ENCODE measurements around the gene SDK1. TPM values are rescaled to one million over a fixed set of nuclear protein-coding genes. Genes with fewer than 3 reads are reported as not detected.

SDK1 gene
- total RNA-seq, 1 experiment from 2014 or later: 9.3 TPM

DNA sequence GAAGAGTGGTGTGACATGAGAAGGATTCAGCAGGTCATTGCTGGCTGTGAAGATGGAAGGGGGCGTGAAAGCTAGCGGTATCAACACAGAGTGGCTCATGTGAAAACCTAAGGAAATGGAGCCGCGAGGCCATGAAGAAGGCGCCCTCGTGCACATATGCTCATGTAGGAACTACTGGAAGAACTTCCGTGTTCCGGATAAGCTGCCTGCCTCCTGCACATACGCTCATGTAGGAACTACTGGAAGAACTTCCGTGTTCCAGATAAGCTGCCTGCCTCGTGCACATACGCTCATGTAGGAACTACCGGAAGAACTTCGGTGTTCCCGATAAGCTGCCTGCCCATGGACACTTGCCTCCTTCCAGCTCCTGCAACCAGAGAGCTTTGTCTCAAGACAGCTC is 179.1 kb downstream of the SDK1 start:
- ChIA-PET POLR2A (no interaction called here), CTCF (interaction anchor here (0.7 to 1.5 kb wide), 3 partner anchors 9 to 352 kb away, joined by 3 to 5 read pairs (median 3); no protein-coding TSS in a partner anchor)
- no peak for DNase-seq (ENCODE audit: low spot score)
- TF ChIP-seq NFYB (CRISPR knock-in tag; conservative IDR thresholded peaks at IDR 0.05; ENCODE audit: low read depth) (no peak), ZNF219 (CRISPR knock-in tag; IDR thresholded peaks at IDR 0.05; ENCODE audit: borderline replicate concordance) (no peak), HMGA2 (CRISPR knock-in tag; IDR thresholded peaks at IDR 0.05) (no peak), TP53 (CRISPR knock-in tag; IDR thresholded peaks at IDR 0.05) (no peak), MYBL2 (CRISPR knock-in tag; IDR thresholded peaks at IDR 0.05) (no peak), ELF4 (CRISPR knock-in tag; IDR thresholded peaks at IDR 0.05; ENCODE audit: low read depth) (no peak), NFATC4 (CRISPR knock-in tag; IDR thresholded peaks at IDR 0.05) (no peak), ZNF232 (CRISPR knock-in tag; IDR thresholded peaks at IDR 0.05) (no peak), OVOL2 (CRISPR knock-in tag; IDR thresholded peaks at IDR 0.05; ENCODE audit: borderline replicate concordance) (no peak)
- TF ChIP-seq, protein P1, sequence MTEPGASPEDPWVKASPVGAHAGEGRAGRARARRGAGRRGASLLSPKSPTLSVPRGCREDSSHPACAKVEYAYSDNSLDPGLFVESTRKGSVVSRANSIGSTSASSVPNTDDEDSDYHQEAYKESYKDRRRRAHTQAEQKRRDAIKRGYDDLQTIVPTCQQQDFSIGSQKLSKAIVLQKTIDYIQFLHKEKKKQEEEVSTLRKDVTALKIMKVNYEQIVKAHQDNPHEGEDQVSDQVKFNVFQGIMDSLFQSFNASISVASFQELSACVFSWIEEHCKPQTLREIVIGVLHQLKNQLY (CRISPR knock-in tag; IDR thresholded peaks at IDR 0.05): no peak
- TF ChIP-seq, protein P2, sequence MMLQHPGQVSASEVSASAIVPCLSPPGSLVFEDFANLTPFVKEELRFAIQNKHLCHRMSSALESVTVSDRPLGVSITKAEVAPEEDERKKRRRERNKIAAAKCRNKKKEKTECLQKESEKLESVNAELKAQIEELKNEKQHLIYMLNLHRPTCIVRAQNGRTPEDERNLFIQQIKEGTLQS (CRISPR knock-in tag; conservative IDR thresholded peaks at IDR 0.05): no peak
- TF ChIP-seq, protein P3, sequence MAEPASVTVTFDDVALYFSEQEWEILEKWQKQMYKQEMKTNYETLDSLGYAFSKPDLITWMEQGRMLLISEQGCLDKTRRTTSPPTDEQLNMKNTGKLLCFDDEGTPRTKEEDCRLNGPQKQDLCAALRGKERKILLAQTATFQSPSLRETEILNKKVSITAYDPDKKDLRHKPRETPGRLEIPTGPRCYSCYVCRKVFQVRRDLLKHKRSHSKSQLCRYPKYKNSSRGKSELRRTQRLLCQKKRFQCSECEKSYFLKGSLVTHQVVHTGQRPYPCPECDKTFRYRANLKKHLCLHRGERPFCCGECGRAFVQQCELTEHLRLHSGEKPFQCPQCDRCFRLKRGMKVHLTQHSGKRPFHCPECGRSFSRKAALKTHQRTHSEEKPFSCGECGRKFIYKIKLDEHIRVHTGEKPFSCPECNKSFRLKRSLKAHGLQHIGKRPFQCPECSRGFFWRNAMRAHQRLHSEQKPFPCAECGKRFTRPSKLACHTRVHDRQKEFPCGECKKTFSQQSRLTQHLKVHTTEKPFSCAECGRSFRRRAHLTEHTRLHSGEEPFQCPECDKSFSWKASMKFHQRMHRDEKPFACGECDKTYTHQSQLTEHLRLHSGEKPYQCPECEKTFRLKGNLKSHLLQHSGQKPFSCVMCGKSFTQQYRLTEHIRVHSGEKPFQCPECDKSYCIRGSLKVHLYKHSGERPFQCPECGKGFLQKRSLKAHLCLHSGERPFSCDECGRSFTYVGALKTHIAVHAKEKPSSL (CRISPR knock-in tag; conservative IDR thresholded peaks at IDR 0.05): no peak
- TF ChIP-seq, protein P4, sequence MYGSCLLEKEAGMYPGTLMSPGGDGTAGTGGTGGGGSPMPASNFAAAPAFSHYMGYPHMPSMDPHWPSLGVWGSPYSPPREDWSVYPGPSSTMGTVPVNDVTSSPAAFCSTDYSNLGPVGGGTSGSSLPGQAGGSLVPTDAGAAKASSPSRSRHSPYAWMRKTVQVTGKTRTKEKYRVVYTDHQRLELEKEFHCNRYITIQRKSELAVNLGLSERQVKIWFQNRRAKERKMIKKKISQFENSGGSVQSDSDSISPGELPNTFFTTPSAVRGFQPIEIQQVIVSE (CRISPR knock-in tag; IDR thresholded peaks at IDR 0.05; ENCODE audit: borderline replicate concordance): no peak
- TF ChIP-seq, protein P5, sequence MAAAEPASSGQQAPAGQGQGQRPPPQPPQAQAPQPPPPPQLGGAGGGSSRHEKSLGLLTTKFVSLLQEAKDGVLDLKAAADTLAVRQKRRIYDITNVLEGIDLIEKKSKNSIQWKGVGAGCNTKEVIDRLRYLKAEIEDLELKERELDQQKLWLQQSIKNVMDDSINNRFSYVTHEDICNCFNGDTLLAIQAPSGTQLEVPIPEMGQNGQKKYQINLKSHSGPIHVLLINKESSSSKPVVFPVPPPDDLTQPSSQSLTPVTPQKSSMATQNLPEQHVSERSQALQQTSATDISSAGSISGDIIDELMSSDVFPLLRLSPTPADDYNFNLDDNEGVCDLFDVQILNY (CRISPR knock-in tag; IDR thresholded peaks at IDR 0.05): no peak
- Mint-ChIP-seq H3K36me3 (no peaks in the 10 kb centered on the region), H3K27ac (no peak overlapping the region; the same call in 1 of the 2 replicates), H3K9me3 (no peaks in the 10 kb centered on the region), H3K27me3 (ENCODE audit: low read depth) (no peaks in the 10 kb centered on the region), H3K4me3 (no peak overlapping the region), H3K4me1 (peaks cover 9% of the 10 kb centered on the region)
- ATAC-seq: no peak

DNA sequence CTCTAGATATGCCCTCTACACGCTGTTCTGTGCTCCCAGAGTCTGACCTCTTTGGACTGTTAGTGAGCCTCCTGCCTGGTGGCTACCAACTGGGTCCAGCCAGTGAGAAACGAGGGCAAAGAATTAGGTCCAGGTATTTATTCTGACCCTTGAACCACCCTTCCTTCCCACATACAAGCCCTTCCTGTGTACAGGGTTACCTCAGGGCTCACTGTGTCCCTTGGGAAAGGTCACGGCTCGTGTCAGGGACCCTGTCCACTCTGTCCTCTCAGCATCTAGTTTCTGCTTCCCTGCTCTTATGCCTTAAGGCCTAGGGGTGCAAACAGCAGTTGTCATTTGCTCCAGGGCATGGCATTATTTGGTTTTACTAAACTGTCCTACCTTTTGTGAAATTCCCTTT is 180.4 kb downstream of the SDK1 start:
- no peaks in the 10 kb centered on the region for H3K36me3 Mint-ChIP-seq

More for the DNA sequence above, 180.4 kb downstream of the SDK1 start:
- Mint-ChIP-seq H3K9me3 (no peaks in the 10 kb centered on the region), H3K4me1 (peaks cover 9% of the 10 kb centered on the region), H3K27ac (no peak overlapping the region), H3K4me3 (no peak overlapping the region), H3K27me3 (ENCODE audit: low read depth) (no peaks in the 10 kb centered on the region)
- ATAC-seq: no peak
- DNase-seq (ENCODE audit: low spot score): no peak
- TF ChIP-seq, protein P6, sequence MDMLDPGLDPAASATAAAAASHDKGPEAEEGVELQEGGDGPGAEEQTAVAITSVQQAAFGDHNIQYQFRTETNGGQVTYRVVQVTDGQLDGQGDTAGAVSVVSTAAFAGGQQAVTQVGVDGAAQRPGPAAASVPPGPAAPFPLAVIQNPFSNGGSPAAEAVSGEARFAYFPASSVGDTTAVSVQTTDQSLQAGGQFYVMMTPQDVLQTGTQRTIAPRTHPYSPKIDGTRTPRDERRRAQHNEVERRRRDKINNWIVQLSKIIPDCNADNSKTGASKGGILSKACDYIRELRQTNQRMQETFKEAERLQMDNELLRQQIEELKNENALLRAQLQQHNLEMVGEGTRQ (CRISPR knock-in tag; IDR thresholded peaks at IDR 0.05): no peak
- TF ChIP-seq, protein P7, sequence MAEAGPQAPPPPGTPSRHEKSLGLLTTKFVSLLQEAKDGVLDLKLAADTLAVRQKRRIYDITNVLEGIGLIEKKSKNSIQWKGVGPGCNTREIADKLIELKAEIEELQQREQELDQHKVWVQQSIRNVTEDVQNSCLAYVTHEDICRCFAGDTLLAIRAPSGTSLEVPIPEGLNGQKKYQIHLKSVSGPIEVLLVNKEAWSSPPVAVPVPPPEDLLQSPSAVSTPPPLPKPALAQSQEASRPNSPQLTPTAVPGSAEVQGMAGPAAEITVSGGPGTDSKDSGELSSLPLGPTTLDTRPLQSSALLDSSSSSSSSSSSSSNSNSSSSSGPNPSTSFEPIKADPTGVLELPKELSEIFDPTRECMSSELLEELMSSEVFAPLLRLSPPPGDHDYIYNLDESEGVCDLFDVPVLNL (CRISPR knock-in tag; IDR thresholded peaks at IDR 0.05; ENCODE audit: borderline replicate concordance, low read depth): no peak
- TF ChIP-seq FOXP1 (CRISPR knock-in tag; IDR thresholded peaks at IDR 0.05; ENCODE audit: borderline replicate concordance): no peak
- CTCF ChIA-PET: interaction anchor here (0.5 to 1.9 kb wide), 14 partner anchors 9 to 446 kb away, joined by 3 to 20 read pairs (median 4); no protein-coding TSS in a partner anchor
- POLR2A ChIA-PET: no interaction called here

All from WTC11 (cell line).